H1 (cell line): Measurements from ENCODE around the gene TMEM258. TPM values are rescaled to one million over a fixed set of nuclear protein-coding genes. Genes with fewer than 3 reads are reported as not detected.

Experiments
- CTCF ChIA-PET: fragments of 300-600 bp; sonication (Branson Sonifier 250); formaldehyde crosslinking; loops from one replicate; lab custom pipeline; 2021; ENCODE audit not compliant: partially characterized antibody; lab: Charles Lee
- POLR2A ChIA-PET: fragments of 300-600 bp; sonication (Branson Sonifier 250); formaldehyde crosslinking; loops from one replicate; lab custom pipeline; 2021; ENCODE audit warnings: inconsistent platforms; ENCODE audit not compliant: partially characterized antibody; lab: Charles Lee
- DNase-seq, 2 experiments: peaks; one replicate each; pipeline versions ENCODE4 v3.0.0 to v3.0.0-alpha.2; 2010 to 2022; ENCODE audit warnings: low spot score in 2 of 2, low read depth in 1 of 2, mixed read lengths in 1 of 2
- FAIRE-seq: peaks from 2 replicates; lab custom pipeline; 2011; peaks lifted over from hg19 to GRCh38; lab: Jason Lieb, UNC
- H2AFZ ChIP-seq: 2 replicates; pipeline ENCODE4 v1.8.1; 2012; ENCODE audit warnings: low read length, inconsistent platforms
- H2AK5ac ChIP-seq: 2 replicates; pipeline ENCODE4 v1.6.1; 2013; ENCODE audit warnings: low read depth, low read length
- H2BK120ac ChIP-seq: replicated peaks from 2 replicates; pipeline ENCODE3; 2013; ENCODE audit warnings: low read depth, low read length, inconsistent platforms
- H2BK12ac ChIP-seq: 2 replicates; pipeline ENCODE4 v1.6.1; 2013; ENCODE audit warnings: low read depth, low read length
- H2BK15ac ChIP-seq: 2 replicates; pipeline ENCODE4 v1.6.1; 2013; ENCODE audit warnings: low read length
- H2BK20ac ChIP-seq: 2 replicates; pipeline ENCODE4 v1.6.1; 2013; ENCODE audit warnings: low read length
- H2BK5ac ChIP-seq: 2 replicates; pipeline ENCODE4 v1.6.1; 2013; ENCODE audit warnings: low read depth, low read length
- H3K14ac ChIP-seq: 2 replicates; pipeline ENCODE4 v1.6.1; 2013; ENCODE audit warnings: inconsistent platforms; ENCODE audit not compliant: insufficient read length
- H3K18ac ChIP-seq: 2 replicates; pipeline ENCODE4 v1.6.1; 2013; ENCODE audit warnings: low read length; ENCODE audit errors: extremely low read depth
- H3K23ac ChIP-seq: 2 replicates; pipeline ENCODE4 v1.6.1; 2013; ENCODE audit warnings: inconsistent platforms; ENCODE audit not compliant: insufficient read length
- H3K23me2 ChIP-seq: 2 replicates; pipeline ENCODE4 v1.6.1; 2013; ENCODE audit warnings: low read depth, low read length
- H3K27ac ChIP-seq: 2 replicates; pipeline ENCODE4 v1.6.1; 2011; ENCODE audit warnings: low read depth, low read length, inconsistent platforms
- H3K27me3 ChIP-seq, 4 experiments: replicated peaks in 1 of 4; 1 replicate in 1 of 4; 2 replicates in 3 of 4; pipeline versions ENCODE4 v1.6.1 to v1.8.1; 2011 to 2013; ENCODE audit warnings: low read length in 3 of 4, mild to moderate bottlenecking in 3 of 4, inconsistent platforms in 2 of 4, mixed read lengths in 2 of 4, moderate library complexity in 1 of 4; ENCODE audit not compliant: control insufficient read depth in 3 of 4, insufficient read depth in 3 of 4; ENCODE audit errors: extremely low read depth in 1 of 4
- H3K36me3 ChIP-seq, 4 experiments: 2 replicates each; pipeline versions ENCODE4 v1.6.1 to v1.8.1; 2011 to 2013; ENCODE audit warnings: mild to moderate bottlenecking in 4 of 4, low read length in 3 of 4, moderate library complexity in 2 of 4, control low read depth in 1 of 4, inconsistent platforms in 1 of 4; ENCODE audit not compliant: insufficient read depth in 4 of 4, control insufficient read depth in 2 of 4
- H3K4ac ChIP-seq: replicated peaks from 2 replicates; pipeline ENCODE3; 2013; ENCODE audit warnings: low read length, low read depth, mixed read lengths, inconsistent platforms; ENCODE audit not compliant: insufficient read length
- H3K4me1 ChIP-seq, 4 experiments: replicated peaks in 1 of 4; 1 replicate in 1 of 4; 2 replicates in 3 of 4; pipeline versions ENCODE4 v1.6.1 to v1.8.1; 2011 to 2013; ENCODE audit warnings: low read length in 3 of 4, inconsistent platforms in 2 of 4, mixed read lengths in 1 of 4; ENCODE audit not compliant: insufficient read depth in 4 of 4, control insufficient read depth in 3 of 4
- H3K4me2 ChIP-seq, 2 experiments: 2 replicates each; pipeline versions ENCODE4 v1.6.1 to v1.8.1; 2011 to 2013; ENCODE audit warnings: low read depth in 2 of 2, low read length in 2 of 2, control low read depth in 1 of 2, inconsistent platforms in 1 of 2, mild to moderate bottlenecking in 1 of 2; ENCODE audit not compliant: insufficient read depth in 1 of 2
- H3K4me3 ChIP-seq, 4 experiments: fragments of 200-600, 300-600 bp in 1 of 4; sonication (generic), shearing (Covaris generic), sonication (Bioruptor Twin) in 1 of 4; 2 replicates each; pipeline versions ENCODE4 v1.5.1 to v1.8.1; 2011 to 2016; ENCODE audit warnings: low read length in 4 of 4, low read depth in 3 of 4, control low read depth in 2 of 4, inconsistent platforms in 2 of 4, mild to moderate bottlenecking in 2 of 4, mixed read lengths in 1 of 4, moderate library complexity in 1 of 4; ENCODE audit not compliant: insufficient read depth in 2 of 4; ENCODE audit errors: extremely low read depth in 1 of 4
- H3K56ac ChIP-seq: replicated peaks from 2 replicates; pipeline ENCODE3; 2013; ENCODE audit warnings: low read depth, mild to moderate bottlenecking, mixed read lengths, low read length, inconsistent platforms; ENCODE audit not compliant: insufficient read length
- H3K79me1 ChIP-seq: 2 replicates; pipeline ENCODE4 v1.6.1; 2013; ENCODE audit warnings: low read depth, low read length, control low read depth
- H3K79me2 ChIP-seq, 2 experiments: 2 replicates each; pipeline versions ENCODE4 v1.6.1 to v1.8.1; 2012 to 2013; ENCODE audit warnings: low read length in 2 of 2, mild to moderate bottlenecking in 2 of 2, inconsistent platforms in 1 of 2; ENCODE audit not compliant: insufficient read depth in 2 of 2, control insufficient read depth in 1 of 2
- H3K9ac ChIP-seq, 4 experiments: replicated peaks in 1 of 4; 1 replicate in 1 of 4; 2 replicates in 3 of 4; pipeline versions ENCODE4 v1.6.1 to v1.8.1; 2011 to 2013; ENCODE audit warnings: low read depth in 3 of 4, low read length in 3 of 4, control low read depth in 2 of 4, mild to moderate bottlenecking in 2 of 4, moderate library complexity in 2 of 4, inconsistent platforms in 1 of 4; ENCODE audit errors: extremely low read depth in 1 of 4
- H3K9me3 ChIP-seq, 2 experiments: 2 replicates each; pipeline versions ENCODE4 v1.6.1 to v1.8.1; 2012 to 2013; ENCODE audit warnings: mild to moderate bottlenecking in 2 of 2, moderate library complexity in 2 of 2, control low read depth in 1 of 2, inconsistent platforms in 1 of 2, low read depth in 1 of 2, low read length in 1 of 2, mixed read lengths in 1 of 2; ENCODE audit not compliant: insufficient read depth in 2 of 2
- H4K20me1 ChIP-seq, 2 experiments: replicated peaks in 1 of 2; 2 replicates each; pipeline versions ENCODE3 to v1.8.1; 2011 to 2013; ENCODE audit warnings: inconsistent platforms in 2 of 2, low read length in 2 of 2, mild to moderate bottlenecking in 1 of 2; ENCODE audit not compliant: insufficient read depth in 2 of 2, control insufficient read depth in 1 of 2
- H4K5ac ChIP-seq: 2 replicates; pipeline ENCODE4 v1.6.1; 2013; ENCODE audit warnings: low read length, low read depth, mixed read lengths, inconsistent platforms; ENCODE audit not compliant: insufficient read length
- H4K8ac ChIP-seq: 2 replicates; pipeline ENCODE4 v1.8.0; 2013; ENCODE audit warnings: mild to moderate bottlenecking, moderate library complexity, low read length, inconsistent platforms; ENCODE audit not compliant: insufficient read depth; ENCODE audit errors: extremely low read depth
- H4K91ac ChIP-seq: replicated peaks from 2 replicates; pipeline ENCODE3; 2013; ENCODE audit warnings: low read length, mixed read lengths, inconsistent platforms; ENCODE audit not compliant: insufficient read length
- JUN ChIP-seq: IDR thresholded peaks from 2 replicates; pipeline ENCODE4 v1.6.1; 2011; ENCODE audit warnings: low read depth, mild to moderate bottlenecking, improper control_type of control experiment, low read length
- MAFK ChIP-seq: IDR thresholded peaks from 2 replicates; pipeline ENCODE4 v1.6.1; 2012; ENCODE audit warnings: low read depth, mild to moderate bottlenecking, improper control_type of control experiment, low read length
- NRF1 ChIP-seq: IDR thresholded peaks from 2 replicates; pipeline ENCODE4 v1.6.1; 2011; ENCODE audit warnings: mild to moderate bottlenecking, low read depth, low read length, improper control_type of control experiment
- RXRA ChIP-seq: IDR thresholded peaks from 2 replicates; pipeline ENCODE4 v1.6.1; 2011; ENCODE audit warnings: low read depth, mild to moderate bottlenecking, low read length, moderate library complexity; ENCODE audit not compliant: insufficient read depth
- WGBS, 2 experiments: shearing (Covaris generic) in 1 of 2; methylation state at CpG; one replicate each; pipeline versions ENCODE4 v1.1.6 to v1.1.7; 2013 to 2015; ENCODE audit warnings: low lambda C conversion rate in 2 of 2, mixed read lengths in 2 of 2, inconsistent platforms in 1 of 2, low coverage in 1 of 2, missing lambda C conversion rate in 1 of 2; ENCODE audit not compliant: insufficient replicate concordance in 2 of 2, insufficient coverage in 1 of 2, insufficient read length in 1 of 2; ENCODE audit errors: extremely low coverage in 1 of 2, missing lambda C conversion rate in 1 of 2; 5-methylcytosine and 5-hydroxymethylcytosine counted together
- polyA plus RNA-seq, 7 experiments: library from polyadenylated mRNA; depleted of rRNA in 3 of 7; stranded (reverse) in 5 of 7; unstranded in 2 of 7; fragments of >200 nt in 5 of 7; fragments of 200-250 nt in 2 of 7; gene quantifications; 1 replicate in 5 of 7; 2 replicates in 1 of 7; 4 replicates in 1 of 7; pipeline versions ENCODE4 v1.2.1 to v1.2.3, GENCODE V29; 2011 to 2013; ENCODE audit warnings: missing spikeins in 2 of 7, mixed read lengths in 2 of 7
- total RNA-seq: library from RNA; stranded (reverse); fragmentation: NEBNext Ultra II Directional; extraction: Animal tissue kit (Norgen Biotek cat#: 25700); gene quantifications from 2 replicates; pipeline ENCODE4 v1.2.1, GENCODE V29; 2021

Gene TMEM258
- total and polyA plus RNA-seq, 2 of the 8 experiments (the other 6 are each of a cell fraction or from before 2014, with no cell fraction given) = 186 to 759 TPM

- POLR2A ChIA-PET = interaction anchor here (3.5 kb wide), 1 partner anchor 36 kb away, joined by 13 read pairs; the partner anchor contains the start of genes FEN1 and TMEM258
These were observed 35.8 kb downstream of the TMEM258 start for GRCh38 chr11:61756452-61757212.

More at GRCh38 chr11:61756452-61757212, 35.8 kb downstream of the TMEM258 start:
- no peak overlapping the region for H2AFZ ChIP-seq
- H2BK15ac ChIP-seq = peak overlapping the region; percentile 95; the same call in 1 of the 2 replicates
- no peak overlapping the region for H4K91ac ChIP-seq
- no peaks in the 10 kb centered on the region for H3K79me2 ChIP-seq
- H3K27ac ChIP-seq = no peak overlapping the region
- H3K9ac ChIP-seq = no peak overlapping the region
- no peak overlapping the region for H3K4ac ChIP-seq
- H2AK5ac ChIP-seq = peak overlapping the region; percentile 83; the same call in 1 of the 2 replicates
- H3K18ac ChIP-seq = peak overlapping the region; percentile 38; the same call in 1 of the 2 replicates
- H4K5ac ChIP-seq = no peak overlapping the region
- H2BK12ac ChIP-seq = peak overlapping the region; percentile 81; the same call in 1 of the 2 replicates
- peaks cover 0 to 1% of the 10 kb centered on the region in 2 experiments for H4K20me1 ChIP-seq
- H3K14ac ChIP-seq = no peak overlapping the region
- TF ChIP-seq NRF1 = no peak
- no peak for TF ChIP-seq JUN
- TF ChIP-seq MAFK = no peak
- no peak for TF ChIP-seq RXRA
- DNase-seq = no peak
- no peak overlapping the region for H4K8ac ChIP-seq
- 74% methylated on average over 8 of the region's 9 CpGs; no CpG with 5 or more reads in 1 of the 2 experiments for WGBS, 2 experiments
- H3K4me2 ChIP-seq = no peak overlapping the region
- peak overlapping the region; percentile 34; the same call in 1 of the 2 replicates for H2BK20ac ChIP-seq
- no peaks in the 10 kb centered on the region for H3K36me3 ChIP-seq
- peaks cover 4 to 21% (median 15%) of the 10 kb centered on the region in 4 experiments for H3K27me3 ChIP-seq
- H2BK5ac ChIP-seq = peak overlapping the region; percentile 75; the same call in 1 of the 2 replicates
- no peaks in the 10 kb centered on the region for H3K79me1 ChIP-seq
- no peak overlapping the region for H3K56ac ChIP-seq
- peaks cover 0 to 19% (median 13%) of the 10 kb centered on the region in 4 experiments; a peak in 6 of 7 replicates for H3K4me1 ChIP-seq
- no peak overlapping the region for H2BK120ac ChIP-seq
- H3K4me3 ChIP-seq = no peak overlapping the region
- H3K9me3 ChIP-seq = no peaks in the 10 kb centered on the region
- CTCF ChIA-PET = interaction anchor here (0.5 to 6.0 kb wide), 10 partner anchors 10 to 373 kb away, joined by 3 to 48 read pairs (median 4); no protein-coding TSS in a partner anchor
- H3K23ac ChIP-seq = no peak overlapping the region
- no peak for FAIRE-seq
- H3K23me2 ChIP-seq = no peaks in the 10 kb centered on the region
